ENCODE data around the gene TCL1A. TPM values are rescaled to one million over a fixed set of nuclear protein-coding genes. Genes with fewer than 3 reads are reported as not detected.
"Not testable (repeated sequence)": the region's sequence is repeated elsewhere in the genome, so short reads cannot be mapped to it uniquely, and the experiment has no call there.

Gene TCL1A
- total RNA-seq, 1 experiment from 2014 or later, result not detected

DNA sequence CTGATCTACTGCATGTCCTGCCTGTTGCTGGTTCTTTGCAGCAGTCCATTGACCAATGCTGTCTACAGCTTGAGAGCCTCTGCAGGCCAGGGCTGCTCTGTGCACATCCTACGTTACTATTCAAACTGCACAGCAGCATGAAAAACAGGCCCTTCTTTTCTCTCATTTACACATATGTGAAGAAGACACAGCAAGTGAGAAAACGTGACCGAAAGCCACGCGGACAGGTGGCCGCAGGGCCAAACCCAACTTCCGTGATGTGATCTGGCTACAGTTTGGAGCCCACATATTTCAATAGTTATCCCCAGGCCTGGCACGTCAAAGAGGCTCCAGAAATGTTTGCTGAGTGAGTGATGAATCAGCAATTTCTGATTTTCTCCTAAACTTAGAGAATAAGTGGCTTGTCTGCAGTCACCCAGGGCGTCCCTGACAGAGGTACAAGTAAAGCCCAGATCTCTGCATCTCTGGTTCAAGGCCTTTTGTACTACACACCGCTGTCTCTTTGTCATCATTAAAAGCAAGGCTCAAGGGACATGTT, 45.6 kb downstream of the TCL1A start:
- intact Hi-C loops (cut with micrococcal nuclease; ENCODE audit: unreplicated experiment), result no loop called here
- no peak overlapping the region for H3K4me2 ChIP-seq
- no peaks in the 10 kb centered on the region for H3K9me2 ChIP-seq (ENCODE audit: insufficient read depth)
- DNase-seq, result no peak
- H3K79me2 ChIP-seq (ENCODE audit: low read depth), result no peaks in the 10 kb centered on the region
- no peaks in the 10 kb centered on the region for H3K9me3 ChIP-seq (ENCODE audit: insufficient read depth, low read depth)
- no peaks in the 10 kb centered on the region for H3K4me1 ChIP-seq (replicated peaks; ENCODE audit: insufficient read depth)
- no peak overlapping the region for H2AFZ ChIP-seq
- BruUV-seq (replicated peaks), result no TSS peak
- ChIA-PET CTCF (no interaction called here), POLR2A (ENCODE audit: unreplicated experiment) (no interaction called here)
- no peak overlapping the region for H3K4me3 ChIP-seq
- TF ChIP-seq, protein P1, sequence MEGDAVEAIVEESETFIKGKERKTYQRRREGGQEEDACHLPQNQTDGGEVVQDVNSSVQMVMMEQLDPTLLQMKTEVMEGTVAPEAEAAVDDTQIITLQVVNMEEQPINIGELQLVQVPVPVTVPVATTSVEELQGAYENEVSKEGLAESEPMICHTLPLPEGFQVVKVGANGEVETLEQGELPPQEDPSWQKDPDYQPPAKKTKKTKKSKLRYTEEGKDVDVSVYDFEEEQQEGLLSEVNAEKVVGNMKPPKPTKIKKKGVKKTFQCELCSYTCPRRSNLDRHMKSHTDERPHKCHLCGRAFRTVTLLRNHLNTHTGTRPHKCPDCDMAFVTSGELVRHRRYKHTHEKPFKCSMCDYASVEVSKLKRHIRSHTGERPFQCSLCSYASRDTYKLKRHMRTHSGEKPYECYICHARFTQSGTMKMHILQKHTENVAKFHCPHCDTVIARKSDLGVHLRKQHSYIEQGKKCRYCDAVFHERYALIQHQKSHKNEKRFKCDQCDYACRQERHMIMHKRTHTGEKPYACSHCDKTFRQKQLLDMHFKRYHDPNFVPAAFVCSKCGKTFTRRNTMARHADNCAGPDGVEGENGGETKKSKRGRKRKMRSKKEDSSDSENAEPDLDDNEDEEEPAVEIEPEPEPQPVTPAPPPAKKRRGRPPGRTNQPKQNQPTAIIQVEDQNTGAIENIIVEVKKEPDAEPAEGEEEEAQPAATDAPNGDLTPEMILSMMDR (conservative IDR thresholded peaks at IDR 0.05), result no peak
- no peak for TF ChIP-seq EZH2 (IDR thresholded peaks at IDR 0.05; ENCODE audit: low read depth)
- no peaks in the 10 kb centered on the region for H3F3A ChIP-seq (ENCODE audit: insufficient read depth, low read depth)
- H3K27me3 ChIP-seq (ENCODE audit: insufficient read depth, low read depth), result peaks cover 33% of the 10 kb centered on the region
- H4K20me1 ChIP-seq (ENCODE audit: insufficient read depth), result no peaks in the 10 kb centered on the region
- no peaks in the 10 kb centered on the region for H3K36me3 ChIP-seq (ENCODE audit: low read depth)
- no peak overlapping the region for H3K27ac ChIP-seq

GRCh38 chr14:95667249-95667693, 46.7 kb downstream of the TCL1A start:
- peaks cover 25% of the 10 kb centered on the region for H3K27me3 ChIP-seq (ENCODE audit: insufficient read depth, low read depth)
- intact Hi-C loops (cut with micrococcal nuclease; ENCODE audit: unreplicated experiment), result no loop called here
- no peaks in the 10 kb centered on the region for H3K4me1 ChIP-seq (replicated peaks; ENCODE audit: insufficient read depth)
- ChIA-PET CTCF (no interaction called here), POLR2A (ENCODE audit: unreplicated experiment) (no interaction called here)
- H3F3A ChIP-seq (ENCODE audit: insufficient read depth, low read depth), result no peaks in the 10 kb centered on the region
- DNase-seq, result no peak
- H3K27ac ChIP-seq, result no peak overlapping the region
- H3K36me3 ChIP-seq (ENCODE audit: low read depth), result no peaks in the 10 kb centered on the region
- no peak for TF ChIP-seq EZH2 (IDR thresholded peaks at IDR 0.05; ENCODE audit: low read depth)
- TF ChIP-seq, protein P1 (conservative IDR thresholded peaks at IDR 0.05), result no peak
- BruUV-seq (replicated peaks), result no TSS peak
- no peaks in the 10 kb centered on the region for H3K79me2 ChIP-seq (ENCODE audit: low read depth)
- no peak overlapping the region for H3K4me3 ChIP-seq
- no peaks in the 10 kb centered on the region for H3K9me2 ChIP-seq (ENCODE audit: insufficient read depth)
- no peaks in the 10 kb centered on the region for H3K9me3 ChIP-seq (ENCODE audit: insufficient read depth, low read depth)
- no peak overlapping the region for H3K4me2 ChIP-seq
- no peak overlapping the region for H2AFZ ChIP-seq
- H4K20me1 ChIP-seq (ENCODE audit: insufficient read depth), result no peaks in the 10 kb centered on the region

DNA sequence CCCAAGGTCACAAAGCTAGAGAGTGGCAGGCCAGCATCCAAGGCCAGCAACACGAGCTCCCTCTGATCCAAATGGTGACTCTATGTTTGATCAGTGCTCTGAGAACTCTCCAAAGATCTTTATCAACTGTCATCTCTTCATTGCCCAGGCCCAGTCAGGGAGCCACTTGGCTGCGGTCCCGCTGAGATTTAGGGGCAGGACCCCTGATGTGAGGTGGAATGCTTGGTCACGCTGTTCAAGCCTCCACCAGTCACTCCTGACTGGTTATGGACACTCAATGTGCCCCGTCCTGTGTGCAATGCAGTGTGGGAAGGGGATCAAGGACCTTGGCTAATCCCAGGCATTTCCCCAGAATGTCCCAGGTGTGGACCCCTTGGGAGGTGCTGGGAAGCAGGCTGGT, 47.5 kb downstream of the TCL1A start:
- no peaks in the 10 kb centered on the region for H3K79me2 ChIP-seq (ENCODE audit: low read depth)
- no peaks in the 10 kb centered on the region for H3K9me2 ChIP-seq (ENCODE audit: insufficient read depth)
- no peaks in the 10 kb centered on the region for H3K36me3 ChIP-seq (ENCODE audit: low read depth)
- no TSS peak for BruUV-seq (replicated peaks)
- peaks cover 18% of the 10 kb centered on the region for H3K27me3 ChIP-seq (ENCODE audit: insufficient read depth, low read depth)
- POLR2A ChIA-PET (ENCODE audit: unreplicated experiment), result no interaction called here
- no peak overlapping the region for H3K4me2 ChIP-seq
- CTCF ChIA-PET, result no interaction called here
- no peak for DNase-seq
- intact Hi-C loops (cut with micrococcal nuclease; ENCODE audit: unreplicated experiment), result no loop called here
- H3K27ac ChIP-seq, result no peak overlapping the region
- no peaks in the 10 kb centered on the region for H3K9me3 ChIP-seq (ENCODE audit: insufficient read depth, low read depth)
- no peak overlapping the region for H2AFZ ChIP-seq
- H3K4me1 ChIP-seq (replicated peaks; ENCODE audit: insufficient read depth), result no peaks in the 10 kb centered on the region
- no peak for TF ChIP-seq EZH2 (IDR thresholded peaks at IDR 0.05; ENCODE audit: low read depth)
- H3K4me3 ChIP-seq, result no peak overlapping the region
- H3F3A ChIP-seq (ENCODE audit: insufficient read depth, low read depth), result no peaks in the 10 kb centered on the region
- no peaks in the 10 kb centered on the region for H4K20me1 ChIP-seq (ENCODE audit: insufficient read depth)

- H3F3A ChIP-seq (ENCODE audit: insufficient read depth, low read depth); H3K4me3 ChIP-seq; H3K4me2 ChIP-seq; POLR2A ChIA-PET (ENCODE audit: unreplicated experiment); H2AFZ ChIP-seq; H3K36me3 ChIP-seq (ENCODE audit: low read depth); intact Hi-C loops (cut with micrococcal nuclease; ENCODE audit: unreplicated experiment); H3K9me3 ChIP-seq (ENCODE audit: insufficient read depth, low read depth); H3K4me1 ChIP-seq (replicated peaks; ENCODE audit: insufficient read depth); DNase-seq; H3K27ac ChIP-seq; BruUV-seq (replicated peaks); H4K20me1 ChIP-seq (ENCODE audit: insufficient read depth); H3K79me2 ChIP-seq (ENCODE audit: low read depth); H3K9me2 ChIP-seq (ENCODE audit: insufficient read depth): not testable (repeated sequence)
- peaks cover 14% of the 10 kb centered on the region for H3K27me3 ChIP-seq (ENCODE audit: insufficient read depth, low read depth)
- CTCF ChIA-PET, result interaction anchor here (0.6 kb wide), 1 partner anchor 15 kb away, joined by 6 read pairs; no protein-coding TSS in a partner anchor
Measured at GRCh38 chr14:95665530-95665929, 48.4 kb downstream of the TCL1A start.

Data from PC-9 (cell line).